DMS53 (cell line): ENCODE measurements around the gene PAM.

Experiments
- DNase-seq: peaks from one replicate; lab custom pipeline; 2025; lab: John Stamatoyannopoulos, UW

PAM gene

DNA sequence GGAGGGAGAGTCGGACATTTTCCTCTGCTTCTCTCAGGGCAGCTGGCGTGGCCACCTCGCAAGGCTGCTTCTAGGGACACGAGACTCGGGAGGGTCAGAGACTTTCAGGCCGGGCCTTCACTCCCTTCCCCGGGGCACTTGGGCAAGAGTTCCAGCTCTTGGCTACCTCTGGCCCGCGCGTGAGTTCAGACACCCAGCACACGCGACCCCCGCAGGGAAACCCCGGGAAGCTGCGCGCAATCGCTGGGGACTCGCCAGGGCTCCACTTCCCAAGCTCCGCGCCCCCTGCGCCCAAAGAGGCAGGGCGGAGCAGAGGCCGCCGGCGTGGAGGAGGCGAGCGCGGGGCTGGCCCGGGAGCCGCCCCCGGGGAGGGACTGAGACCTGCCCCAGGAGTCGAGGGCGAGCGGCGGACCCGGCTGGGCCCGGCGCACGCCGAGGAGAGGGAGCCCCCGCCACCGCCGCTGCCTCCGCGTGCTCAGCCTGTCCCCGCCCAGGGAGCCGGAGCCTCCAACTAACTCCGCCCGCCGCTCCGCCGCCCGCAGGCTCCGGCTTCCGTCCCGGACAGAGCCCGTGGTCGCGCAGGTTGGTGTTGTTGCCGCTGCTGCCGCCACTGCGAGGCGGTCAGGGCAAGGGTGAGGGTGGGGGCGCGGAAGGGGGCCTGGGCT is at the start of gene PAM:
Gene PAM, plus strand, starts transcription at position 539 of the 665 bp plus-strand sequence. CDS start 110,891 bp downstream, outside the sequence.
- peak; percentile 92 for DNase-seq

GRCh38 chr5:102711525-102712385 is 43.4 kb upstream of the PAM start:
- DNase-seq = no peak

GRCh38 chr5:102713278-102713677 is 41.8 kb upstream of the PAM start:
- DNase-seq = no peak

- no peak for DNase-seq
Measured at GRCh38 chr5:102713682-102714231, 41.3 kb upstream of the PAM start.

- peak; percentile 13 for DNase-seq
Measured at GRCh38 chr5:102715082-102715807, 39.9 kb upstream of the PAM start.

DNA sequence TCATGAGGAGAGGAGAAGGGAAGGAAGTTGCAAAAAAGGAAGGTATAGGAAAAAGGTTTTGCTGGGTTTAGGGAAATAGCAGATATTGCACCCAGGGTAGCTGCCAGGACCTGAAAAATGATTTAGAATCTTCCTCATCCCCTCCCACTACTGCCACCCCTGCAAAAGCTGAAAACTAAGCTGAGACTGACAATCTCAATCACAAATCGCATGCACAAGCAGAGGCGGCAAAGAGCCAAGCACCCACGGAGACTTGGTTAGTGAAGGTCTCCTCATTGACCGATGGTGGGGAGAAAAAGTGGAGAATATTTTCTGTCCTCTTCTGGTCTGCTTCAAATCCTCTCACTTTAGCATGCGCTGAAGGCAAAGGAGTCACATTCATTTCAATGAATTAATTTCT is 39.1 kb upstream of the PAM start:
- DNase-seq = no peak

DNA sequence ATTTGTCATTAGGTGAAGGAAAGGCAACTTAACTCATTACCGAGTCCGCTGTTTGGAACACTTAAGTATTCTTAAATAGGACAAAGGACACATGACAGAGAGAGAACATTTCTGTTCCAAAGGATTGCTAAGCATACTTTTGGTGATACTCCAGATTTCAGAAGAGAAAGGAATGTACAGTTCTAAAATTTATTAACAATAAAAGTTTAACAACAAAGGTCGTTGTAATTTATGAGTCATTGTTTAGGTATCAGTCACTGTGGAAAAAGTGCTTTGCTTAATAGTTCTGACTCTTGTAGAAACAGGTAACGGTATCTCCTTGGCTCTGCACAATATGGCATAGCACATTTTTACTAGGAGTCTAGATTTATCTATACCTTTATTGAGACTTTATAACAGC is 36.3 kb upstream of the PAM start:
- DNase-seq = no peak

DNA sequence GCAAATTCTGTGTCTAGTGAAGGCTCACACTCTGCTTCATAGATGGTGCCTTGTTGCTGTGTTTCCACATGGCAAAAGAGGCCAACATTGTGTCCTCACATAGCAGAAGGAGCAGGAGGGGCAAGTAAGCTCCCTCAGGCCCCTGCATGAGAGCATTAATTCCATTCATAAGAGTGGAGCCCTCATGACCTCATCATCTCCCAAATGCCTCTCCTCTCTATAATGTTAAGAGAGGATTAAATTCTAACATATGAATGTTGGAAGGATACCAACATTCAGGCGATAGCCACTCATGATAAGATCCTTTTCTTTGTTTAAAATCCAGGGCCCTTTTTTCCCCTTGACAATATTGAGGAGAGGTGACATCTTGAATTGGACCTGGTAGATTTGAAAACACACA is 35.2 kb upstream of the PAM start:
- no peak for DNase-seq

GRCh38 chr5:102720969-102721368 is 34.1 kb upstream of the PAM start:
- no peak for DNase-seq

- DNase-seq = no peak
Measured at GRCh38 chr5:102722931-102723330, 32.2 kb upstream of the PAM start.

- peak; percentile 23 for DNase-seq
Measured at GRCh38 chr5:102731693-102732092, 23.4 kb upstream of the PAM start.

GRCh38 chr5:102733534-102733933 is 21.6 kb upstream of the PAM start:
- DNase-seq = no peak

GRCh38 chr5:102737161-102737560 is 17.9 kb upstream of the PAM start:
- DNase-seq = no peak

- DNase-seq = no peak
Measured at GRCh38 chr5:102737805-102738469, 17.2 kb upstream of the PAM start.

DNA sequence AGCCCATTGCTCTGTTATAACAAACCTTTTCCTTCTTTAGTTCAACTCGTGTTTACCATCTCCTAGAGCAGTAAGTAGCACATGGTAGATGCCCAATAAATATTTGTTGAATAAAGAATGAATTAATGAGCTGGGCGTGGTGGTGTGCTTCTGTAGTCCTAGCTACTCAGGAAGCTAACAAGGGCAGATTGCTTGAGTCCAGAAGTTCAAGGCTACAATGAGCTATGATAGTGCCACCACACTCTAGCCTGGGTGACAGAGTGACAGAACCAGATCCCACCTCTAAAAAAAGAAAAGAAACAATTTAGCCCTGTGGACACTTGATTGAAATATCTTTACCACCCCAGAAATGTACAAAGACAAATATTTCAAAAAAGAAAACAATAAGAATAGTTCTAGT is 14.6 kb upstream of the PAM start:
- DNase-seq = no peak

GRCh38 chr5:102742215-102742614 is 12.9 kb upstream of the PAM start:
- DNase-seq = no peak

DNA sequence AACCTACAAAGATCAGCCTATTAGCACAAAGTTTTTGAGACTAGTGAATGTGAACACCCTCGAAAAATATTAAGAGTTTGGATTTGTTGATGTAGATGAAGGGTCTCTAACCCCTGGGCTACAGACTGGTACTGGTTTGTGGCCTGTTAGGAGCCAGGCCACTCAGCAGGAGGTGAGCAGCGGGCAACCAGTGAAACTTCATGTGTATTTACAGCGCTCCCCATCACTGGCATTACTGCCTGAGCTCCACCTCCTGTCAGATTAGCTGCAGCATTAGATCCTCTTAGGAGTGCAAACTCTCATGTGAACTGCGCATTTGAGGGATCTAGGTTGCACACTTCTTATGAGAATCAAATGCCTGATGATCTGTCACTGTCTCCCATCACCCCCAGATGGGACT is 11.2 kb upstream of the PAM start:
- no peak for DNase-seq

GRCh38 chr5:102747386-102748166 is 7.5 kb upstream of the PAM start:
- no peak for DNase-seq

GRCh38 chr5:102749416-102750030 is 5.6 kb upstream of the PAM start:
- no peak for DNase-seq

DNA sequence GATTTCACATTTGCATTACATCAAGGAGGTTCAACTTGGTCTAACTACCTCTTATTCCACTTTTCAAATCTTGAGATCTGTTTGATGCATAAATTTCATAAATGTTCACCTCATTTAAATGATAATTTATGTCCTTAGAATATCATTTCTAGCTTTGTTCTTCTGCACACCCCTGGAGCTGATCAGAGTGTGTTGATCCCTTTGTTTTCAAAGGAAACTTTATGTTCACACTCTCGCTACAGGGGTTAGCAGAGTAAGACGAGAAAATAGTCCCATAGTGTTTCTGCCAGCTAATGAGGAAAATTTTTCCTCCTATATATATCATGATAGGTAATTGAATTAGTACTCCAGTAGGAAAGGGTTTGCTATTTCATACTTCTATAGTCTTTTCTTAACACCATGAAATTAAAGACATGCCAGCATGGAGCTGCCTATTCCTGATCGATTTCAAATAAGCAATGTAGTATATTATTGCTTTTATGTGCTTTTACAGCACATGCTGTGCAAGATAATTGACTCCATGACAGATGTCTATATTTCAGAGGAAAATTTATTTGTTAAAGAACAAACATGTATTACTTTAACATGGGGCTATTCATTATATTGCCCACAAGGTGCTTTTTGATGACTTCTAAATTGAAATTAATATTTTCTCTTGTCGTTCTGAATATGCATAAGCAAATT is 4.8 kb upstream of the PAM start:
- DNase-seq = no peak
